A673 (cell line): ENCODE results near the gene OXGR1.

Source experiments
- CTCF ChIP-seq: fragments of 300-800, 200-600 bp; sonication (generic); conservative IDR thresholded peaks from 2 replicates; pipeline ENCODE4 v1.5.1; 2017; ENCODE audit warnings: low read depth, mild to moderate bottlenecking, antibody characterized with exemption, low read length, moderate library complexity, mixed read lengths
- EZH2 ChIP-seq: fragments of 200-600 bp; sonication (generic); IDR thresholded peaks from 2 replicates; pipeline ENCODE4 v1.6.1; 2017; ENCODE audit warnings: borderline replicate concordance, low read depth, mild to moderate bottlenecking, mixed read lengths, antibody characterized with exemption, low read length; ENCODE audit not compliant: poor library complexity, severe bottlenecking

- TF ChIP-seq CTCF (no peak), EZH2 (no peak)
Observed at GRCh38 chr13:97027162-97027554, 32.9 kb upstream of the OXGR1 start.
